ENCODE measurements around the gene SLAMF8. TPM values are rescaled to one million over a fixed set of nuclear protein-coding genes. Genes with fewer than 3 reads are reported as not detected.

The SLAMF8 gene
- total RNA-seq, 1 donor: 0.36 TPM

- Histone ChIP-seq H3K27ac (ENCODE audit: low read depth, low read length) (no peak overlapping the region), H3K4me1 (ENCODE audit: insufficient read depth, low read length) (no peaks in the 10 kb centered on the region), H3K9me3 (ENCODE audit: low read depth, low read length) (no peaks in the 10 kb centered on the region), H2AFZ (ENCODE audit: low read length) (no peak overlapping the region), H3K27me3 (ENCODE audit: insufficient read depth, low read length) (peaks cover 12% of the 10 kb centered on the region), H3K36me3 (ENCODE audit: insufficient read depth, low read length) (no peaks in the 10 kb centered on the region), H4K20me1 (ENCODE audit: insufficient read depth, low read length) (no peaks in the 10 kb centered on the region), H3K4me2 (ENCODE audit: insufficient read depth, low read length) (no peak overlapping the region), H3K4me3 (ENCODE audit: insufficient read depth, low read length) (no peak overlapping the region), H3K79me2 (ENCODE audit: insufficient read depth, low read length) (no peaks in the 10 kb centered on the region)
- TF ChIP-seq CTCF (IDR thresholded peaks at IDR 0.05; ENCODE audit: extremely low read depth, low read depth, low read length): no peak
- DNase-seq (ENCODE audit: insufficient read length, low spot score, missing footprints): no peak
Measured at GRCh38 chr1:159817276-159818041, 9.2 kb upstream of the SLAMF8 start.

- no peak overlapping the region for H2AFZ ChIP-seq (ENCODE audit: low read length)
- no peaks in the 10 kb centered on the region for H3K4me1 ChIP-seq (ENCODE audit: insufficient read depth, low read length)
- H3K27me3 ChIP-seq (ENCODE audit: insufficient read depth, low read length): peaks cover 24% of the 10 kb centered on the region
- TF ChIP-seq CTCF (IDR thresholded peaks at IDR 0.05; ENCODE audit: extremely low read depth, low read depth, low read length): no peak
- H3K27ac ChIP-seq (ENCODE audit: low read depth, low read length): no peak overlapping the region
- H4K20me1 ChIP-seq (ENCODE audit: insufficient read depth, low read length): no peaks in the 10 kb centered on the region
- DNase-seq (ENCODE audit: insufficient read length, low spot score, missing footprints): no peak
- H3K79me2 ChIP-seq (ENCODE audit: insufficient read depth, low read length): no peaks in the 10 kb centered on the region
- no peak overlapping the region for H3K4me2 ChIP-seq (ENCODE audit: insufficient read depth, low read length)
- no peaks in the 10 kb centered on the region for H3K9me3 ChIP-seq (ENCODE audit: low read depth, low read length)
- H3K36me3 ChIP-seq (ENCODE audit: insufficient read depth, low read length): no peaks in the 10 kb centered on the region
- no peak overlapping the region for H3K4me3 ChIP-seq (ENCODE audit: insufficient read depth, low read length)
Measured at GRCh38 chr1:159821171-159821867, 5.4 kb upstream of the SLAMF8 start.

- no peak for DNase-seq (ENCODE audit: insufficient read length, low spot score, missing footprints)
Measured at GRCh38 chr1:159823406-159823805, 3.3 kb upstream of the SLAMF8 start.

More at GRCh38 chr1:159823406-159823805, 3.3 kb upstream of the SLAMF8 start:
- Histone ChIP-seq H3K36me3 (ENCODE audit: insufficient read depth, low read length) (no peaks in the 10 kb centered on the region), H3K9me3 (ENCODE audit: low read depth, low read length) (no peaks in the 10 kb centered on the region), H2AFZ (ENCODE audit: low read length) (no peak overlapping the region), H3K27me3 (ENCODE audit: insufficient read depth, low read length) (peaks cover 24% of the 10 kb centered on the region), H3K4me2 (ENCODE audit: insufficient read depth, low read length) (no peak overlapping the region), H3K4me3 (ENCODE audit: insufficient read depth, low read length) (no peak overlapping the region), H3K27ac (ENCODE audit: low read depth, low read length) (no peak overlapping the region), H4K20me1 (ENCODE audit: insufficient read depth, low read length) (no peaks in the 10 kb centered on the region), H3K79me2 (ENCODE audit: insufficient read depth, low read length) (no peaks in the 10 kb centered on the region), H3K4me1 (ENCODE audit: insufficient read depth, low read length) (no peaks in the 10 kb centered on the region)
- TF ChIP-seq CTCF (IDR thresholded peaks at IDR 0.05; ENCODE audit: extremely low read depth, low read depth, low read length): no peak

Data from osteoblast (primary cell).